ENCODE data around the gene HTR3D.
"Not testable (repeated sequence)": the region's sequence is repeated elsewhere in the genome, so short reads cannot be mapped to it uniquely, and the experiment has no call there.

The HTR3D gene

GRCh38 chr3:184016811-184017671, 14.5 kb upstream of the HTR3D start:
- Histone ChIP-seq H3K4me1 (ENCODE audit: control insufficient read depth in 5 of 5, insufficient read depth in 5 of 5, low read length in 5 of 5) (peaks cover 8 to 24% (median 17%) of the 10 kb centered on the region in 5 donors), H3K36me3 (ENCODE audit: control insufficient read depth in 5 of 5, insufficient read depth in 5 of 5, low read length in 5 of 5) (peaks cover 3 to 13% (median 8%) of the 10 kb centered on the region in 5 donors), H3K27ac (ENCODE audit: low read depth, low read length) (peak overlapping the region; percentile 79), H3K4me3 (ENCODE audit: low read depth in 1 of 5, low read length in 5 of 5) (peak overlapping the region; percentile 78 to 100 (median 97)), H3K9me3 (ENCODE audit: control insufficient read depth in 5 of 5, low read length in 5 of 5) (no peaks in the 10 kb centered on the region), H3K9ac (ENCODE audit: low read length in 5 of 5) (peak overlapping the region; percentile 28 to 91 (median 75)), H3K27me3 (ENCODE audit: control insufficient read depth in 5 of 5, insufficient read depth in 4 of 5, low read length in 5 of 5) (no peaks in the 10 kb centered on the region)

- Histone ChIP-seq H3K27me3 (ENCODE audit: control insufficient read depth in 5 of 5, insufficient read depth in 4 of 5, low read length in 5 of 5) (no peaks in the 10 kb centered on the region), H3K9ac (ENCODE audit: low read length in 5 of 5) (peak within 1 kb of the TSS; percentile 59 to 91 (median 77)), H3K9me3 (ENCODE audit: control insufficient read depth in 5 of 5, low read length in 5 of 5) (no peaks in the 10 kb centered on the region), H3K4me1 (ENCODE audit: control insufficient read depth in 5 of 5, insufficient read depth in 5 of 5, low read length in 5 of 5) (peaks cover 8 to 24% (median 17%) of the 10 kb centered on the region in 5 donors), H3K27ac (ENCODE audit: low read depth, low read length) (peak within 1 kb of the TSS; percentile 79), H3K4me3 (ENCODE audit: low read depth in 1 of 5, low read length in 5 of 5) (peak within 1 kb of the TSS; percentile 87 to 100 (median 97)), H3K36me3 (ENCODE audit: control insufficient read depth in 5 of 5, insufficient read depth in 5 of 5, low read length in 5 of 5) (peaks cover under 1 to 8% (median 3%) of the 10 kb centered on the region in 5 donors)
Observed at GRCh38 chr3:184017672-184018423, 13.7 kb upstream of the HTR3D start, which contains the start of gene ABCC5. Gene ABCC5, minus strand, starts transcription at chr3:184017884. Its CDS starts 3,492 bp downstream, at chr3:184014392.

GRCh38 chr3:184018424-184018973, 13.0 kb upstream of the HTR3D start:
- Histone ChIP-seq H3K27ac (ENCODE audit: low read depth, low read length) (peak overlapping the region; percentile 79), H3K9ac (ENCODE audit: low read length in 5 of 5) (peak overlapping the region; percentile 59 to 91 (median 77)), H3K9me3 (ENCODE audit: control insufficient read depth in 5 of 5, low read length in 5 of 5) (no peaks in the 10 kb centered on the region), H3K27me3 (ENCODE audit: control insufficient read depth in 5 of 5, insufficient read depth in 4 of 5, low read length in 5 of 5) (no peaks in the 10 kb centered on the region), H3K36me3 (ENCODE audit: control insufficient read depth in 5 of 5, insufficient read depth in 5 of 5, low read length in 5 of 5) (peaks cover 0 to 3% (median 2%) of the 10 kb centered on the region in 5 donors), H3K4me1 (ENCODE audit: control insufficient read depth in 5 of 5, insufficient read depth in 5 of 5, low read length in 5 of 5) (peaks cover 8 to 24% (median 17%) of the 10 kb centered on the region in 5 donors), H3K4me3 (ENCODE audit: low read depth in 1 of 5, low read length in 5 of 5) (peak overlapping the region; percentile 87 to 100 (median 97))

- no peak overlapping the region for H3K27ac ChIP-seq (ENCODE audit: low read depth, low read length)
- H3K27me3 ChIP-seq (ENCODE audit: control insufficient read depth in 5 of 5, insufficient read depth in 4 of 5, low read length in 5 of 5): peaks cover 0 to 5% (median 0%) of the 10 kb centered on the region in 5 donors
- no peaks in the 10 kb centered on the region for H3K36me3 ChIP-seq (ENCODE audit: control insufficient read depth in 5 of 5, insufficient read depth in 5 of 5, low read length in 5 of 5)
- no peak overlapping the region for H3K4me3 ChIP-seq (ENCODE audit: low read depth in 1 of 5, low read length in 5 of 5)
- peaks cover 3 to 7% (median 6%) of the 10 kb centered on the region in 5 donors for H3K4me1 ChIP-seq (ENCODE audit: control insufficient read depth in 5 of 5, insufficient read depth in 5 of 5, low read length in 5 of 5)
- H3K9ac ChIP-seq (ENCODE audit: low read length in 5 of 5): no peak overlapping the region
- no peaks in the 10 kb centered on the region for H3K9me3 ChIP-seq (ENCODE audit: control insufficient read depth in 5 of 5, low read length in 5 of 5)
Observed at GRCh38 chr3:184022323-184022722, 9.2 kb upstream of the HTR3D start.

- H3K27ac ChIP-seq (ENCODE audit: low read depth, low read length); H3K4me1 ChIP-seq (ENCODE audit: control insufficient read depth in 5 of 5, insufficient read depth in 5 of 5, low read length in 5 of 5); H3K27me3 ChIP-seq (ENCODE audit: control insufficient read depth in 5 of 5, insufficient read depth in 4 of 5, low read length in 5 of 5); H3K9me3 ChIP-seq (ENCODE audit: control insufficient read depth in 5 of 5, low read length in 5 of 5); H3K9ac ChIP-seq (ENCODE audit: low read length in 5 of 5); H3K4me3 ChIP-seq (ENCODE audit: low read depth in 1 of 5, low read length in 5 of 5); H3K36me3 ChIP-seq (ENCODE audit: control insufficient read depth in 5 of 5, insufficient read depth in 5 of 5, low read length in 5 of 5): not testable (repeated sequence)
Observed at GRCh38 chr3:184025256-184025655, 6.3 kb upstream of the HTR3D start.

DNA sequence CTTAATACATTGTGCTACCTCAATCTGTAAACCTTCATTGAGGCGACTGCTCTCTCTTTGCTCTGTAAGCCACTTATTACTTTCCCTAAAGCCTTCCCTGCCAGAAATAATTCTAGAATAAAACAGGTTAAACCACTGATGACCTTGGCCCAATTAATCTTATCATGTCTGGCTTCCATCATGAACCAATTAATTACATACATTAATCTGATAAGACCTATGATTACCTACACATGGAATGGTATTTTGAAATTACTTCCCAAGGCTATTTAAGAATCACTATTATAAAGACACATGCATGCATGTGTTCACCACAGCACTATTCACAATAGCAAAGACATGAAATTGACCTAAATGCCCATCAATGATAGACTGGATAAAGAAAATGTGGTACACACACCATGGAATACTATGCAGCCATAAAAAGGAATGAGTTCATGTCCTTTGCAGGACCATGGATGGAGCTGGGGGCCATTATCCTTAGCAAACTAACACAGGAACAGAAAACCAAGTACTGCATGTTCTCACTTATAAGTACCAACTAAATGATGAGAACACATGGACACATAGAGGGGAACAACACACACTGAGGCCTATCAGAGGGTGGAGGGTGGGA, 3.2 kb upstream of the HTR3D start:
- not testable (repeated sequence) for H3K4me1 ChIP-seq (ENCODE audit: control insufficient read depth in 5 of 5, insufficient read depth in 5 of 5, low read length in 5 of 5); H3K9me3 ChIP-seq (ENCODE audit: control insufficient read depth in 5 of 5, low read length in 5 of 5); H3K36me3 ChIP-seq (ENCODE audit: control insufficient read depth in 5 of 5, insufficient read depth in 5 of 5, low read length in 5 of 5); H3K9ac ChIP-seq (ENCODE audit: low read length in 5 of 5); H3K27ac ChIP-seq (ENCODE audit: low read depth, low read length); H3K4me3 ChIP-seq (ENCODE audit: low read depth in 1 of 5, low read length in 5 of 5); H3K27me3 ChIP-seq (ENCODE audit: control insufficient read depth in 5 of 5, insufficient read depth in 4 of 5, low read length in 5 of 5)

GRCh38 chr3:184029443-184029842, 2.1 kb upstream of the HTR3D start:
- no peak overlapping the region for H3K27ac ChIP-seq (ENCODE audit: low read depth, low read length)
- peaks cover 0 to 5% (median 0%) of the 10 kb centered on the region in 5 donors for H3K27me3 ChIP-seq (ENCODE audit: control insufficient read depth in 5 of 5, insufficient read depth in 4 of 5, low read length in 5 of 5)
- H3K9ac ChIP-seq (ENCODE audit: low read length in 5 of 5): no peak overlapping the region
- H3K4me3 ChIP-seq (ENCODE audit: low read depth in 1 of 5, low read length in 5 of 5): no peak overlapping the region
- no peaks in the 10 kb centered on the region for H3K36me3 ChIP-seq (ENCODE audit: control insufficient read depth in 5 of 5, insufficient read depth in 5 of 5, low read length in 5 of 5)
- H3K4me1 ChIP-seq (ENCODE audit: control insufficient read depth in 5 of 5, insufficient read depth in 5 of 5, low read length in 5 of 5): no peaks in the 10 kb centered on the region
- no peaks in the 10 kb centered on the region for H3K9me3 ChIP-seq (ENCODE audit: control insufficient read depth in 5 of 5, low read length in 5 of 5)

GRCh38 chr3:184030536-184030935, 1.0 kb upstream of the HTR3D start:
- Histone ChIP-seq H3K36me3 (ENCODE audit: control insufficient read depth in 5 of 5, insufficient read depth in 5 of 5, low read length in 5 of 5) (no peaks in the 10 kb centered on the region), H3K4me1 (ENCODE audit: control insufficient read depth in 5 of 5, insufficient read depth in 5 of 5, low read length in 5 of 5) (no peaks in the 10 kb centered on the region), H3K9me3 (ENCODE audit: control insufficient read depth in 5 of 5, low read length in 5 of 5) (no peaks in the 10 kb centered on the region), H3K27me3 (ENCODE audit: control insufficient read depth in 5 of 5, insufficient read depth in 4 of 5, low read length in 5 of 5) (peaks cover 0 to 5% (median 0%) of the 10 kb centered on the region in 5 donors), H3K4me3 (ENCODE audit: low read depth in 1 of 5, low read length in 5 of 5) (no peak overlapping the region), H3K9ac (ENCODE audit: low read length in 5 of 5) (no peak overlapping the region), H3K27ac (ENCODE audit: low read depth, low read length) (no peak overlapping the region)

GRCh38 chr3:184037816-184038215, 6.3 kb downstream of the HTR3D start:
- Histone ChIP-seq H3K9me3 (ENCODE audit: control insufficient read depth in 5 of 5, low read length in 5 of 5) (no peaks in the 10 kb centered on the region), H3K27me3 (ENCODE audit: control insufficient read depth in 5 of 5, insufficient read depth in 4 of 5, low read length in 5 of 5) (no peaks in the 10 kb centered on the region), H3K36me3 (ENCODE audit: control insufficient read depth in 5 of 5, insufficient read depth in 5 of 5, low read length in 5 of 5) (no peaks in the 10 kb centered on the region), H3K4me3 (ENCODE audit: low read depth in 1 of 5, low read length in 5 of 5) (no peak overlapping the region), H3K9ac (ENCODE audit: low read length in 5 of 5) (no peak overlapping the region), H3K27ac (ENCODE audit: low read depth, low read length) (no peak overlapping the region), H3K4me1 (ENCODE audit: control insufficient read depth in 5 of 5, insufficient read depth in 5 of 5, low read length in 5 of 5) (no peaks in the 10 kb centered on the region)
